Suprapubic skin (tissue), 4 donors: ENCODE data around the gene CNRIP1. TPM values are rescaled to one million over a fixed set of nuclear protein-coding genes. Genes with fewer than 3 reads are reported as not detected.
"Not testable (repeated sequence)": the region's sequence is repeated elsewhere in the genome, so short reads cannot be mapped to it uniquely, and the experiment has no call there.

Experiments
- DNase-seq, 2 donors: peaks; one replicate each; pipeline ENCODE4 v3.0.0-alpha.2; 2019; ENCODE audit warnings: low spot score in 2 of 2
- H3K27ac ChIP-seq: fragments of 200-600 bp; sonication (generic); one replicate; pipeline ENCODE4 v1.5.1; 2019
- H3K27me3 ChIP-seq: fragments of 200-600 bp; sonication (generic); one replicate; pipeline ENCODE4 v1.5.1; 2019
- H3K36me3 ChIP-seq: fragments of 200-600 bp; sonication (generic); one replicate; pipeline ENCODE4 v1.5.1; 2019
- H3K4me1 ChIP-seq: fragments of 200-600 bp; sonication (generic); one replicate; pipeline ENCODE4 v1.5.1; 2019
- H3K4me3 ChIP-seq: fragments of 200-600 bp; sonication (generic); one replicate; pipeline ENCODE4 v1.5.1; 2019; ENCODE audit warnings: mild to moderate bottlenecking
- H3K9me3 ChIP-seq: fragments of 200-600 bp; sonication (generic); one replicate; pipeline ENCODE4 v1.5.1; 2019
- EP300 ChIP-seq: sonication (generic); formaldehyde crosslinking; IDR thresholded peaks from one replicate; pipeline ENCODE4 v1.6.1; 2017; ENCODE audit warnings: antibody characterized with exemption
- POLR2A ChIP-seq, 2 donors: fragments of 450-650 bp; IDR thresholded peaks; one replicate each; pipeline ENCODE4 v1.6.1; 2017; ENCODE audit warnings: antibody characterized with exemption in 2 of 2, mild to moderate bottlenecking in 2 of 2, moderate library complexity in 2 of 2
- POLR2AphosphoS5 ChIP-seq, 3 donors: sonication (generic); formaldehyde crosslinking; IDR thresholded peaks; one replicate each; pipeline ENCODE4 v1.6.1; 2017; ENCODE audit warnings: antibody characterized with exemption in 3 of 3
- WGBS: methylation state at CpG from one replicate; pipeline ENCODE4 v1.1.5; 2018; 5-methylcytosine and 5-hydroxymethylcytosine counted together
- total RNA-seq, 4 donors: library from RNA; depleted of rRNA; stranded (reverse); fragments of >200 nt; gene quantifications; one replicate each; pipeline ENCODE4 v1.1.0, GENCODE V29; 2016
- TF ChIP-seq, protein P1 (sequence below), 2 donors: fragments of 200-600 bp in 1 of 2; fragments of 450-650 bp in 1 of 2; sonication (generic) in 1 of 2; IDR thresholded peaks; one replicate each; pipeline ENCODE4 v1.5.1; 2016 to 2019; ENCODE audit warnings: antibody characterized with exemption in 2 of 2, mild to moderate bottlenecking in 1 of 2, moderate library complexity in 1 of 2

CNRIP1 gene
- total RNA-seq, 4 donors from 2014 or later: 3.4 to 13.5 (median 6.6) TPM

DNA sequence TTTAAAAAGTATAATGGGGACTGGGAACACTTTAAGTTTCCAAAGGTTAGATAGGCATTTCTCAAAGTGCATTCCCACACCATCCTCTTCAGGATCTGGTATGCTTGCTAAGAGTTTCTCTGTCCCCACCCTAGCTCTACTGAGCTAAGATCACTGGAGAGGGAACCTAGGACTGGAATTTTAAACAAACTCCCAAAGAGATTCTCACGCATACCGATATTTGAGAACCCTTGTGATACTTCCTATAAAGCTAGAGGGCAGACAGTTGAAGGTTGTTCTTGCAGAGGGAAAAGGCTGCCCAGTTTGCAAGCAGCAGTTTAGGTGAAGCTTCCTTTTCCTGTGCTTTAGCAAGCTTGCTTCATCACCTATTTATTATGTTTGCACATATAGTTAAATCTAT lies 3.6 kb downstream of the CNRIP1 start:
- Histone ChIP-seq H3K4me3 (no peak overlapping the region), H3K9me3 (no peaks in the 10 kb centered on the region), H3K4me1 (peaks cover 26% of the 10 kb centered on the region), H3K27ac (no peak overlapping the region), H3K36me3 (no peaks in the 10 kb centered on the region), H3K27me3 (peaks cover 22% of the 10 kb centered on the region)
- no peak for DNase-seq
- no peak for TF ChIP-seq POLR2AphosphoS5 (IDR thresholded peaks at IDR 0.05)
- no peak for TF ChIP-seq EP300
- TF ChIP-seq POLR2A (IDR thresholded peaks at IDR 0.05): no peak
- TF ChIP-seq, protein P1, sequence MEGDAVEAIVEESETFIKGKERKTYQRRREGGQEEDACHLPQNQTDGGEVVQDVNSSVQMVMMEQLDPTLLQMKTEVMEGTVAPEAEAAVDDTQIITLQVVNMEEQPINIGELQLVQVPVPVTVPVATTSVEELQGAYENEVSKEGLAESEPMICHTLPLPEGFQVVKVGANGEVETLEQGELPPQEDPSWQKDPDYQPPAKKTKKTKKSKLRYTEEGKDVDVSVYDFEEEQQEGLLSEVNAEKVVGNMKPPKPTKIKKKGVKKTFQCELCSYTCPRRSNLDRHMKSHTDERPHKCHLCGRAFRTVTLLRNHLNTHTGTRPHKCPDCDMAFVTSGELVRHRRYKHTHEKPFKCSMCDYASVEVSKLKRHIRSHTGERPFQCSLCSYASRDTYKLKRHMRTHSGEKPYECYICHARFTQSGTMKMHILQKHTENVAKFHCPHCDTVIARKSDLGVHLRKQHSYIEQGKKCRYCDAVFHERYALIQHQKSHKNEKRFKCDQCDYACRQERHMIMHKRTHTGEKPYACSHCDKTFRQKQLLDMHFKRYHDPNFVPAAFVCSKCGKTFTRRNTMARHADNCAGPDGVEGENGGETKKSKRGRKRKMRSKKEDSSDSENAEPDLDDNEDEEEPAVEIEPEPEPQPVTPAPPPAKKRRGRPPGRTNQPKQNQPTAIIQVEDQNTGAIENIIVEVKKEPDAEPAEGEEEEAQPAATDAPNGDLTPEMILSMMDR (IDR thresholded peaks at IDR 0.05): no peak
- 70% methylated on average over 2 of the region's 2 CpGs for WGBS

GRCh38 chr2:68311033-68311432 lies 8.7 kb downstream of the CNRIP1 start:
- DNase-seq: no peak
- H3K9me3 ChIP-seq: no peaks in the 10 kb centered on the region
- H3K36me3 ChIP-seq: no peaks in the 10 kb centered on the region
- no peak for TF ChIP-seq POLR2AphosphoS5 (IDR thresholded peaks at IDR 0.05)
- TF ChIP-seq, protein P1 (IDR thresholded peaks at IDR 0.05): no peak
- H3K4me1 ChIP-seq: no peaks in the 10 kb centered on the region
- no peaks in the 10 kb centered on the region for H3K27me3 ChIP-seq
- H3K4me3 ChIP-seq: no peak overlapping the region
- H3K27ac ChIP-seq: no peak overlapping the region

- TF ChIP-seq, protein P1 (IDR thresholded peaks at IDR 0.05): no peak
- TF ChIP-seq POLR2A (IDR thresholded peaks at IDR 0.05) (no peak), POLR2AphosphoS5 (IDR thresholded peaks at IDR 0.05) (no peak), EP300 (no peak)
- no peaks in the 10 kb centered on the region for H3K4me1 ChIP-seq
- H3K36me3 ChIP-seq: no peaks in the 10 kb centered on the region
- no peak overlapping the region for H3K4me3 ChIP-seq
- no peaks in the 10 kb centered on the region for H3K27me3 ChIP-seq
- H3K27ac ChIP-seq: no peak overlapping the region
- no peak for DNase-seq
- H3K9me3 ChIP-seq: no peaks in the 10 kb centered on the region
Measured at GRCh38 chr2:68309426-68309825, 10.3 kb downstream of the CNRIP1 start.

- not testable (repeated sequence) for H3K36me3 ChIP-seq, H3K4me3 ChIP-seq, H3K9me3 ChIP-seq, H3K27ac ChIP-seq, H3K27me3 ChIP-seq, H3K4me1 ChIP-seq, DNase-seq
- WGBS: 82% methylated on average over 1 of the region's 1 CpG
Measured at GRCh38 chr2:68303902-68304272, 15.9 kb downstream of the CNRIP1 start.

DNA sequence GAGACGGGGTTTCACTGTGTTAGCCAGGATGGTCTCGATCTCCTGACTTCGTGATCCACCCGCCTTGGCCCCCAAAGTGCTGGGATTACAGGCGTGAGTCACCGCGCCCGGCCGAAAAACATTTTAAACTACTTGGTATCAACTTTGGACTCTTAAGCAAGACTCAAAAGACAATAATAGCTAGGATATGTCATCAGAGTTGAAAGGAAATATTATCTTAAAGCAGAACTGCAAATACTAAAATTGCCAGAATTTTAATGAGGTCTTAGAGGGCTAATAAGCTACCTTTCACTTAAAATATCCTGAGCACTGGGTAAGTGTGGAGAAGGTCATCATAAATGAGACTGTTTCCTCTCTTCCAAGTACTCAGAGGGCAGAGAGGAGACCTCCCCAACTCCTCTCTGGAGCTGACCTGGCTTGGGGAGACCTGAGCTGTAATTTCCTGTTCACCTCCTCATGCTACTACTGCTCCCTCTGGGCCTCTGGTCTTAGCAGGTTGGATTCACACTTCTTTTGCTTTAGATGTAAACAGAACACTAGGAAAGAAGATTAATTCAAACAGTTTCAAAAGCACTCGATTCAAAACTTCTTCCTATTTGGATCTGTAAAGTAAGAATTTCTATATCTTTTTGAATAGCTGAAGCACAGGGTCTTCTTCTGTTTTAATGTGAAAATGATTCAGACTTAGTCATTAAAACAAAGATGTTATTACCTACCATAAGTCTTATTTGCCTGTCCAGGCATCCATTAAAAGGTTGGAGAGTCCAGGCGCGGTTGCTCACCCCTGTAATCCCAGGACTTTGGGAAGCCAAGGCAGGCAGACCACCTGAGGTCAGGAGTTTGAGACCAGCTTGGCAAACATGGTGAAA lies 16.5 kb downstream of the CNRIP1 start:
- H3K4me3 ChIP-seq: no peak overlapping the region
- no peaks in the 10 kb centered on the region for H3K27me3 ChIP-seq
- H3K27ac ChIP-seq: no peak overlapping the region
- no peaks in the 10 kb centered on the region for H3K36me3 ChIP-seq
- no peaks in the 10 kb centered on the region for H3K9me3 ChIP-seq
- TF ChIP-seq, protein P1 (IDR thresholded peaks at IDR 0.05): no peak
- no peaks in the 10 kb centered on the region for H3K4me1 ChIP-seq
- WGBS: 97% methylated on average over 12 of the region's 12 CpGs
- DNase-seq: no peak
